HepG2 (cell line): ENCODE results near the gene ADGRL3. TPM values are rescaled to one million over a fixed set of nuclear protein-coding genes. Genes with fewer than 3 reads are reported as not detected.

Experiments used
- ATAC-seq: fragments of 200-7000 bp; cut with Tn5 transposase; 3 replicates; pipeline ENCODE4 v1.9.1; 2020; ENCODE audit warnings: mild to moderate bottlenecking, moderate library complexity
- BruUV-seq: library from RNA; stranded (reverse); fragments of 400-500 nt; replicated peaks from 2 replicates; lab custom pipeline; 2021; lab: Mats Ljungman, UMichigan
- CTCF ChIA-PET: fragments of 300-600 bp; formaldehyde crosslinking; extraction: SDS; loops from one replicate; lab custom pipeline; 2021; ENCODE audit warnings: low total read pairs, inconsistent platforms, low intra/inter-chr PET ratio; lab: Yijun Ruan, JAX
- POLR2A ChIA-PET: fragments of 350-600 bp; sonication (Branson Sonifier 250); formaldehyde crosslinking; loops from one replicate; lab custom pipeline; 2020; ENCODE audit warnings: antibody characterized with exemption, inconsistent platforms; lab: Yijun Ruan, JAX
- DNase-seq: peaks from one replicate; pipeline ENCODE4 v3.0.0-alpha.2; 2015; ENCODE audit warnings: low spot score
- FAIRE-seq: peaks from 3 replicates; lab custom pipeline; 2011; peaks lifted over from hg19 to GRCh38; lab: Jason Lieb, UNC
- H2AFZ ChIP-seq: one replicate; pipeline ENCODE4 v1.6.1; 2011; ENCODE audit warnings: low read length, inconsistent platforms
- H3K27ac ChIP-seq: fragments of 300-600 bp; 3 replicates; pipeline ENCODE4 v1.8.0; 2011; ENCODE audit warnings: mixed run types, mild to moderate bottlenecking, mixed read lengths, low read length, inconsistent platforms; ENCODE audit not compliant: insufficient read depth; ENCODE audit errors: extremely low read length
- H3K27me3 ChIP-seq, 2 experiments: fragments of 200-600 bp in 1 of 2; 2 replicates in 1 of 2; 3 replicates in 1 of 2; pipeline versions ENCODE4 v1.6.0 to v1.8.0; 2011; ENCODE audit warnings: low read length in 2 of 2, mild to moderate bottlenecking in 2 of 2, moderate library complexity in 2 of 2, inconsistent platforms in 1 of 2; ENCODE audit not compliant: insufficient read depth in 2 of 2, control insufficient read depth in 1 of 2
- H3K36me3 ChIP-seq, 2 experiments: fragments of 200-600 bp in 1 of 2; replicated peaks in 1 of 2; 2 replicates in 1 of 2; 3 replicates in 1 of 2; pipeline versions ENCODE4 v1.5.1 to v1.8.0; 2011; ENCODE audit warnings: low read length in 2 of 2, inconsistent platforms in 1 of 2; ENCODE audit not compliant: insufficient read depth in 2 of 2, control insufficient read depth in 1 of 2
- H3K4me1 ChIP-seq: 2 replicates; pipeline ENCODE4 v1.5.1; 2012; ENCODE audit warnings: low read length, inconsistent platforms; ENCODE audit not compliant: insufficient read depth
- H3K4me2 ChIP-seq: 2 replicates; pipeline ENCODE4 v1.6.0; 2011; ENCODE audit warnings: low read depth, low read length, inconsistent platforms
- H3K4me3 ChIP-seq, 3 experiments: fragments of 200-600 bp in 1 of 3; sonication (generic), shearing (Covaris generic) in 1 of 3; replicated peaks in 1 of 3; 2 replicates each; pipeline ENCODE4 v1.5.1; 2011 to 2016; ENCODE audit warnings: low read length in 3 of 3, inconsistent platforms in 2 of 3, low read depth in 2 of 3, mild to moderate bottlenecking in 2 of 3, control low read depth in 1 of 3, mixed read lengths in 1 of 3; ENCODE audit not compliant: insufficient read depth in 1 of 3
- H3K79me2 ChIP-seq: one replicate; pipeline ENCODE4 v1.6.1; 2011; ENCODE audit warnings: low read length, inconsistent platforms; ENCODE audit not compliant: insufficient read depth
- H3K9ac ChIP-seq: 2 replicates; pipeline ENCODE4 v1.6.0; 2011; ENCODE audit warnings: mild to moderate bottlenecking, low read depth, low read length, inconsistent platforms; ENCODE audit not compliant: insufficient read depth
- H3K9me3 ChIP-seq: 2 replicates; pipeline ENCODE4 v1.5.1; 2012; ENCODE audit warnings: mild to moderate bottlenecking, low read length
- H4K20me1 ChIP-seq: 2 replicates; pipeline ENCODE4 v1.6.0; 2011; ENCODE audit warnings: inconsistent platforms, mild to moderate bottlenecking, low read length, moderate library complexity; ENCODE audit not compliant: insufficient read depth
- ARHGAP35 ChIP-seq: sonication (generic); formaldehyde crosslinking; IDR thresholded peaks from 2 replicates; pipeline ENCODE4 v1.9.0; 2022; ENCODE audit warnings: mild to moderate bottlenecking, inconsistent platforms, moderate library complexity, missing genetic modification reagents, borderline replicate concordance
- BORCS8-MEF2B ChIP-seq: sonication (generic); formaldehyde crosslinking; IDR thresholded peaks from 2 replicates; pipeline ENCODE4 v1.8.0; 2022; ENCODE audit warnings: mild to moderate bottlenecking, missing genetic modification reagents
- CCDC6 ChIP-seq: sonication (generic); formaldehyde crosslinking; IDR thresholded peaks from 2 replicates; pipeline ENCODE4 v1.8.1; 2022; ENCODE audit warnings: mild to moderate bottlenecking, missing genetic modification reagents, moderate library complexity
- CREM ChIP-seq, 2 experiments: sonication (generic) in 1 of 2; formaldehyde crosslinking in 1 of 2; IDR thresholded peaks; 2 replicates each; pipeline versions ENCODE4 v1.4.0 to v1.6.1; 2016 to 2020; ENCODE audit warnings: antibody characterized with exemption in 1 of 2, mild to moderate bottlenecking in 1 of 2, missing genetic modification reagents in 1 of 2
- GMEB1 ChIP-seq: sonication (generic); formaldehyde crosslinking; IDR thresholded peaks from 2 replicates; pipeline ENCODE4 v1.5.1; 2020; ENCODE audit warnings: missing genetic modification reagents, mild to moderate bottlenecking, borderline replicate concordance
- MATR3 ChIP-seq: sonication (generic); formaldehyde crosslinking; IDR thresholded peaks from 2 replicates; pipeline ENCODE4 v1.4.0; 2020; ENCODE audit warnings: missing genetic modification reagents
- NFYB ChIP-seq: sonication (generic); formaldehyde crosslinking; IDR thresholded peaks from 2 replicates; pipeline ENCODE4 v1.4.0; 2020; ENCODE audit warnings: missing genetic modification reagents
- RELA ChIP-seq: sonication (generic); formaldehyde crosslinking; IDR thresholded peaks from 2 replicates; pipeline ENCODE4 v1.4.0; 2020; ENCODE audit warnings: missing genetic modification reagents
- STAT5B ChIP-seq: sonication (generic); formaldehyde crosslinking; IDR thresholded peaks from 2 replicates; pipeline ENCODE4 v1.4.0; 2020; ENCODE audit warnings: missing genetic modification reagents
- TMF1 ChIP-seq: sonication (generic); formaldehyde crosslinking; IDR thresholded peaks from 2 replicates; pipeline ENCODE4 v1.8.1; 2022; ENCODE audit warnings: low read depth, missing genetic modification reagents
- TRAFD1 ChIP-seq: sonication (generic); formaldehyde crosslinking; IDR thresholded peaks from 2 replicates; pipeline ENCODE4 v1.5.1; 2020; ENCODE audit warnings: missing genetic modification reagents, mild to moderate bottlenecking, borderline replicate concordance
- ZFX ChIP-seq: sonication (generic); formaldehyde crosslinking; IDR thresholded peaks from 2 replicates; pipeline ENCODE4 v1.4.0; 2020; ENCODE audit warnings: mild to moderate bottlenecking, low read depth, missing genetic modification reagents, moderate library complexity
- ZNF235 ChIP-seq: sonication (generic); formaldehyde crosslinking; IDR thresholded peaks from 2 replicates; pipeline ENCODE4 v1.8.1; 2023; ENCODE audit warnings: mild to moderate bottlenecking, missing genetic modification reagents, borderline replicate concordance
- ZNF292 ChIP-seq: sonication (generic); formaldehyde crosslinking; IDR thresholded peaks from 2 replicates; pipeline ENCODE4 v1.8.1; 2022; ENCODE audit warnings: mild to moderate bottlenecking, low read depth, missing genetic modification reagents, borderline replicate concordance
- ZNF432 ChIP-seq: sonication (generic); formaldehyde crosslinking; IDR thresholded peaks from 2 replicates; pipeline ENCODE4 v1.5.0; 2020; ENCODE audit warnings: missing genetic modification reagents, mild to moderate bottlenecking, borderline replicate concordance
- ZNF501 ChIP-seq: sonication (generic); formaldehyde crosslinking; IDR thresholded peaks from 2 replicates; pipeline ENCODE4 v1.5.1; 2020; ENCODE audit warnings: mild to moderate bottlenecking, moderate library complexity, missing genetic modification reagents
- ZNF619 ChIP-seq: sonication (generic); formaldehyde crosslinking; IDR thresholded peaks from 2 replicates; pipeline ENCODE4 v1.4.0; 2020; ENCODE audit warnings: mild to moderate bottlenecking, missing genetic modification reagents
- ZNF841 ChIP-seq: sonication (generic); formaldehyde crosslinking; IDR thresholded peaks from 2 replicates; pipeline ENCODE4 v1.8.1; 2023; ENCODE audit warnings: missing genetic modification reagents, borderline replicate concordance
- WGBS: methylation state at CpG from one replicate; pipeline ENCODE4 v1.1.6; 2017; ENCODE audit warnings: low lambda C conversion rate; 5-methylcytosine and 5-hydroxymethylcytosine counted together
- in situ Hi-C: cut with HindIII; loops from 2 replicates; pipeline ENCODE4 v1.10.0; 2017; ENCODE audit warnings: low pct_unique_long_range_greater_than_20kb; ENCODE audit not compliant: extremely low pct_ligation_motif_present
- intact Hi-C: fragments of 100-400 bp; cut with micrococcal nuclease; formaldehyde crosslinking; loops from one replicate; pipeline ENCODE4 v1.10.0; 2022; ENCODE audit not compliant: unreplicated experiment
- polyA plus RNA-seq, 8 experiments: library from polyadenylated mRNA; depleted of rRNA in 3 of 8; stranded (reverse) in 7 of 8; unstranded in 1 of 8; fragments of >200 nt; fragmentation: Illumina TruSeq in 4 of 8; extraction: Trizol in 4 of 8; gene quantifications; 2 replicates each; pipeline versions ENCODE4 v1.2.1 to v1.2.3, GENCODE V29; 2011 to 2016; ENCODE audit warnings: low read depth in 4 of 8, missing spikeins in 1 of 8, mixed read lengths in 1 of 8; ENCODE audit not compliant: insufficient read depth in 1 of 8
- total RNA-seq, 5 experiments: library from RNA; depleted of rRNA; stranded (reverse); fragments of >200 nt; fragmentation: Illumina TruSeq; extraction: Trizol; gene quantifications; 2 replicates each; pipeline ENCODE4 v1.2.3, GENCODE V29; 2016; ENCODE audit warnings: low read depth in 1 of 5

Gene ADGRL3
- total and polyA plus RNA-seq, 2 of the 13 experiments (the other 11 are each of a cell fraction or from before 2014, with no cell fraction given), result 0.04 to 0.05 TPM

GRCh38 chr4:61770456-61770855, 570.3 kb downstream of the ADGRL3 start (continued):
- TF ChIP-seq ZNF292 (CRISPR knock-in tag) (no peak), TRAFD1 (CRISPR knock-in tag) (no peak), NFYB (CRISPR knock-in tag) (no peak), ZNF841 (CRISPR knock-in tag) (no peak), CREM (IDR thresholded peaks at IDR 0.05) (no peak), CREM (CRISPR knock-in tag; IDR thresholded peaks at IDR 0.05) (no peak), GMEB1 (no peak), ZNF501 (CRISPR knock-in tag) (no peak), ZFX (CRISPR knock-in tag) (no peak)

- Histone ChIP-seq H3K36me3 (no peaks in the 10 kb centered on the region), H3K4me2 (no peak overlapping the region), H3K27ac (no peak overlapping the region), H3K9ac (no peak overlapping the region), H3K9me3 (no peaks in the 10 kb centered on the region)
- FAIRE-seq, result no peak
- DNase-seq, result no peak
- in situ Hi-C loops, result no loop called here
- WGBS, result 0% methylated on average over 1 of the region's 1 CpG
- no TSS peak for BruUV-seq
- POLR2A ChIA-PET, result no interaction called here
- TF ChIP-seq ZNF432 (CRISPR knock-in tag), result no peak
- no peak for TF ChIP-seq ZNF235 (CRISPR knock-in tag)
- no peak for TF ChIP-seq CCDC6 (CRISPR knock-in tag)
- TF ChIP-seq BORCS8-MEF2B (CRISPR knock-in tag), result no peak
- TF ChIP-seq RELA (CRISPR knock-in tag), result no peak
- TF ChIP-seq ARHGAP35 (CRISPR knock-in tag), result no peak
- no peak for TF ChIP-seq TMF1 (CRISPR knock-in tag)
- no peak for TF ChIP-seq MATR3 (CRISPR knock-in tag)
- no peak for TF ChIP-seq STAT5B (CRISPR knock-in tag)
- TF ChIP-seq ZNF619 (CRISPR knock-in tag), result no peak
- TF ChIP-seq, all 625 proteins: peak for 0
- CTCF ChIA-PET, result no interaction called here
- Histone ChIP-seq H3K27me3 (no peaks in the 10 kb centered on the region), H4K20me1 (no peaks in the 10 kb centered on the region), H3K79me2 (no peaks in the 10 kb centered on the region), H3K4me3 (no peak overlapping the region), H2AFZ (no peak overlapping the region), H3K4me1 (no peaks in the 10 kb centered on the region)
- intact Hi-C loops, result no loop called here
- ATAC-seq, result no peak
Measured at GRCh38 chr4:61771056-61771455, 570.9 kb downstream of the ADGRL3 start.
